Panc1 (cell line): ENCODE data around the gene KDM4B.

ENCODE experiments used
- CTCF ChIP-seq: fragments of 450-650 bp; IDR thresholded peaks from 2 replicates; pipeline ENCODE4 v1.5.1; 2017; ENCODE audit warnings: mild to moderate bottlenecking
- POLR2AphosphoS5 ChIP-seq: IDR thresholded peaks from 2 replicates; pipeline ENCODE4 v1.6.1; 2012; ENCODE audit warnings: mild to moderate bottlenecking, low read depth, low read length, moderate library complexity
- SIN3A ChIP-seq: IDR thresholded peaks from 2 replicates; pipeline ENCODE4 v1.6.1; 2012; ENCODE audit warnings: low read depth, mild to moderate bottlenecking, low read length, moderate library complexity, borderline replicate concordance; ENCODE audit not compliant: insufficient read depth
- TF ChIP-seq, protein P1 (sequence below), 2 experiments: IDR thresholded peaks; 2 replicates each; pipeline ENCODE4 v1.6.1; 2011 to 2012; ENCODE audit warnings: low read depth in 2 of 2, control low read depth in 1 of 2, low read length in 1 of 2, mild to moderate bottlenecking in 1 of 2, moderate library complexity in 1 of 2; ENCODE audit not compliant: insufficient read depth in 1 of 2

GRCh38 chr19:4930664-4931063 is 38.2 kb upstream of the KDM4B start:
- no peak for TF ChIP-seq CTCF
- TF ChIP-seq POLR2AphosphoS5 = no peak
- no peak for TF ChIP-seq SIN3A
- TF ChIP-seq, protein P1, sequence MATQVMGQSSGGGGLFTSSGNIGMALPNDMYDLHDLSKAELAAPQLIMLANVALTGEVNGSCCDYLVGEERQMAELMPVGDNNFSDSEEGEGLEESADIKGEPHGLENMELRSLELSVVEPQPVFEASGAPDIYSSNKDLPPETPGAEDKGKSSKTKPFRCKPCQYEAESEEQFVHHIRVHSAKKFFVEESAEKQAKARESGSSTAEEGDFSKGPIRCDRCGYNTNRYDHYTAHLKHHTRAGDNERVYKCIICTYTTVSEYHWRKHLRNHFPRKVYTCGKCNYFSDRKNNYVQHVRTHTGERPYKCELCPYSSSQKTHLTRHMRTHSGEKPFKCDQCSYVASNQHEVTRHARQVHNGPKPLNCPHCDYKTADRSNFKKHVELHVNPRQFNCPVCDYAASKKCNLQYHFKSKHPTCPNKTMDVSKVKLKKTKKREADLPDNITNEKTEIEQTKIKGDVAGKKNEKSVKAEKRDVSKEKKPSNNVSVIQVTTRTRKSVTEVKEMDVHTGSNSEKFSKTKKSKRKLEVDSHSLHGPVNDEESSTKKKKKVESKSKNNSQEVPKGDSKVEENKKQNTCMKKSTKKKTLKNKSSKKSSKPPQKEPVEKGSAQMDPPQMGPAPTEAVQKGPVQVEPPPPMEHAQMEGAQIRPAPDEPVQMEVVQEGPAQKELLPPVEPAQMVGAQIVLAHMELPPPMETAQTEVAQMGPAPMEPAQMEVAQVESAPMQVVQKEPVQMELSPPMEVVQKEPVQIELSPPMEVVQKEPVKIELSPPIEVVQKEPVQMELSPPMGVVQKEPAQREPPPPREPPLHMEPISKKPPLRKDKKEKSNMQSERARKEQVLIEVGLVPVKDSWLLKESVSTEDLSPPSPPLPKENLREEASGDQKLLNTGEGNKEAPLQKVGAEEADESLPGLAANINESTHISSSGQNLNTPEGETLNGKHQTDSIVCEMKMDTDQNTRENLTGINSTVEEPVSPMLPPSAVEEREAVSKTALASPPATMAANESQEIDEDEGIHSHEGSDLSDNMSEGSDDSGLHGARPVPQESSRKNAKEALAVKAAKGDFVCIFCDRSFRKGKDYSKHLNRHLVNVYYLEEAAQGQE (IDR thresholded peaks at IDR 0.05; ENCODE audit: insufficient read depth in 1 of 2, low read depth in 2 of 2, low read length in 1 of 2) = no peak
